ENCODE measurements around the gene FAM163B.

- no peak for TF ChIP-seq CTCF (IDR thresholded peaks at IDR 0.05)
- no peak for TF ChIP-seq POLR2A (IDR thresholded peaks at IDR 0.05)
Measured at GRCh38 chr9:133607381-133607780, 1.8 kb downstream of the FAM163B start.

Data from thyroid gland (tissue), 4 donors.